PFSK-1 (cell line): Measurements from ENCODE around the gene RNF220.

Source experiments
- POLR2AphosphoS5 ChIP-seq: IDR thresholded peaks from 2 replicates; pipeline ENCODE4 v1.6.1; 2012; ENCODE audit warnings: low read depth, mild to moderate bottlenecking, control low read depth, low read length, moderate library complexity
- REST ChIP-seq, 2 experiments: IDR thresholded peaks; 2 replicates each; pipeline versions ENCODE4 v1.6.1 to v1.8.0; 2011 to 2012; ENCODE audit warnings: low read depth in 2 of 2, low read length in 2 of 2, control low read depth in 1 of 2, inconsistent platforms in 1 of 2, mild to moderate bottlenecking in 1 of 2, moderate library complexity in 1 of 2; ENCODE audit not compliant: insufficient read depth in 1 of 2
- SIN3A ChIP-seq: IDR thresholded peaks from 2 replicates; pipeline ENCODE4 v1.6.1; 2012; ENCODE audit warnings: mild to moderate bottlenecking, low read length, moderate library complexity, borderline replicate concordance; ENCODE audit not compliant: insufficient read depth
- TAF1 ChIP-seq: IDR thresholded peaks from 2 replicates; pipeline ENCODE4 v1.6.1; 2012; ENCODE audit warnings: low read length, control low read depth, borderline replicate concordance; ENCODE audit not compliant: insufficient read depth

- TF ChIP-seq POLR2AphosphoS5 (no peak), TAF1 (no peak), SIN3A (no peak), REST (IDR thresholded peaks at IDR 0.05; ENCODE audit: insufficient read depth in 1 of 2, low read depth in 2 of 2, low read length in 2 of 2) (no peak)
These were observed 119.8 kb downstream of the RNF220 start for GRCh38 chr1:44524655-44525500.
